ENCODE results near the gene EOLA2.
"Not testable (repeated sequence)": the region's sequence is repeated elsewhere in the genome, so short reads cannot be mapped to it uniquely, and the experiment has no call there.

Gene EOLA2

DNA sequence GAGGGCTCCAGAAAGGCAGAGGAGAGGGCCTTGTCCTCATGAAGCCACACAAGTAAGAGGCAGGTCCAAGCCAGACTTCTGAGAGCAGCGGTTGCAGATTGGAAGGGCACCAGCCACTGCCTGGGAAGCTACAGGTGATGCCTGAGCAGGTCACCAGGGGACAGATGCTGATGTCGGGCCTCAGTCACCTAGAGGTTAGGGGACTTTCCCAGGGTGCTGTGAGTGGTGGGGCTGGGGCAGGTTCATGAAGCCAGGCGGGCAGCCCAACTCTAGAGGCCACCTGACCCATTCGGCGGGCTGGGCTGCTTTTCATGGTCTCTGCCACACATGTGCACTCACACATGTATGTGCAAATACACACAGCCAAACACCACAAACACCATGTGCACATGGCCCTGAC, 5.3 kb downstream of the EOLA2 start:
- DNase-seq (ENCODE audit: low spot score): not testable (repeated sequence)

GRCh38 chrX:149932150-149932549, 6.1 kb downstream of the EOLA2 start:
- DNase-seq (ENCODE audit: low spot score): not testable (repeated sequence)

- DNase-seq (ENCODE audit: low spot score): not testable (repeated sequence)
Measured at GRCh38 chrX:149931355-149931754, 6.9 kb downstream of the EOLA2 start.

GRCh38 chrX:149929400-149929799, 8.9 kb downstream of the EOLA2 start, which contains the start of gene HSFX4:
TSS of gene HSFX4 (plus strand) at chrX:149929573. CDS start at chrX:149929645, 72 bp downstream.
- not testable (repeated sequence) for DNase-seq (ENCODE audit: low spot score)

DNA sequence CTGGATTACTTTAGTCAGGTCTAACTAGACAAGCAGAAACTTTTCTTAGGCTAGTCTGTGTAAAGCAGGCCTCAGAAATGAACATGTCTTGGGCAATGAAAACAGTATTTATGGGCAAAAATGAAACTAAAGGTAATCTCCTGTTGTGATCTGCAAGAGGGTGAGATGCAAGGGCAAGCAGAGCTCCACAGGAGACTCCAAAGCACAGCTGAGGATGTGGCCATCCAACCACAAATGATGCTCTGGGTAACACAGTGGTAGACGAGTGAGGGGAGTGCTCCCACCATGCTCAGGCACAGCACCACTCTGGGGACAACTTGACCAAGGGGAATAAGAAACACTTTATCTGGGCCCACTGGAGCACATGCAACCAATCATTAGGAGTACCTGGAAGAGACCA, 9.7 kb downstream of the EOLA2 start:
- not testable (repeated sequence) for DNase-seq (ENCODE audit: low spot score)

- DNase-seq (ENCODE audit: low spot score): not testable (repeated sequence)
Measured at GRCh38 chrX:149927964-149928258, 10.4 kb downstream of the EOLA2 start.

DNA sequence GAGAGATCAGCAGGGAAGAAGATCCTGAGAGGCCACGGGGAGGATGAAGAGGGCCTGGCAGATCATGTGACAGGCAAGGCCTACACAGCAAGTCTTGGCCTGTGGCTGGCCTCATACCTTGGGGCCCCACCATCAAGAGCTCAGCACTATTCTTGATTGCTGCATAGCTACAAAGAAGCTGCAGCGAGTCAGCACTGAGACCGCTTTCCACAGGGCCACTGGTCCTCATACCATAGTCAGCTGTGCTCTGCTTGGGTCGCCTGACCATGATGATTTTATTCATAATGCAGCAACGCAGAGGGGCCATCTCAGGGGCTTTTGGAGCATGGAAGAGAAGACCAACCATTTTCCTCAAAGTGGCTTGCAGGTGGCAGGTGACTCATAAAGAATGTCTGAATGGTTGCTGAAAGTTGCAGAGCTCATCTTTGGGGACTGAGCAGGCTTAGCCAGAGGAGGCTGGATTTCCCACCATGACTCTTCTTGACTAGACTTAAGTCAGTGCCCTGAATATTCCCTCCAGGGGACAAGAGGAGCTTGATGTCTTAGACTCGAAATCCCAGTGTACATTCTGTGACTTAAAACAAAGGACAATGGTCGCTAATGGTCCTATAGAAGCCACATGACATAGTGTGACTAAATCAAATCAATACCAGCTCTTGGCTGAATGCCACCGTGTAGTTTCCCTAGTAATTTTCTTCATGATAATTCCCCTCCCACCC, 10.9 kb downstream of the EOLA2 start:
- DNase-seq (ENCODE audit: low spot score): not testable (repeated sequence)

GRCh38 chrX:149924434-149924833, 13.9 kb downstream of the EOLA2 start:
- DNase-seq (ENCODE audit: low spot score): not testable (repeated sequence)

DNA sequence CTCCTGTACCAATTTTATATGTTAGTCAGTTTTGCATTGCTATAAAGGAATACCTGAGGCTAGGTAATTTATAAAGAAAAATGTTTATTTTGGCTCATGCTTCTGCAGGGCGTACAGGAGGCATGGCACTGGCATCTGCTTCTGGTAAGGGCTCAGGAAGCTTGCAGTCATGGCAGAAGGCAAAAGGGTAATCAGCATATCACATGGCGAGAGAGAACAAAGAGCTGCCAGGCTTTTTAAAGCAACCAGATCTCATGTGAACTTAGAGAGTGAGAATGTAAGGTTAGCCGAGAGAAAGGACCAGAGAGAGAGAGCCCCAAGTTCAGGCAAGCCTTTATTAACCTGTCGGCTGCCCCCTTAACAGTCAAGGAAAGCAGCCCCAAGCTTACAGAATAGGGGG, 14.5 kb downstream of the EOLA2 start:
- not testable (repeated sequence) for DNase-seq (ENCODE audit: low spot score)

- no peak for DNase-seq (ENCODE audit: low spot score)
Measured at GRCh38 chrX:149916745-149917392, 21.4 kb downstream of the EOLA2 start.

GRCh38 chrX:149910178-149910695, 28.1 kb downstream of the EOLA2 start:
- DNase-seq (ENCODE audit: low spot score): no peak

DNA sequence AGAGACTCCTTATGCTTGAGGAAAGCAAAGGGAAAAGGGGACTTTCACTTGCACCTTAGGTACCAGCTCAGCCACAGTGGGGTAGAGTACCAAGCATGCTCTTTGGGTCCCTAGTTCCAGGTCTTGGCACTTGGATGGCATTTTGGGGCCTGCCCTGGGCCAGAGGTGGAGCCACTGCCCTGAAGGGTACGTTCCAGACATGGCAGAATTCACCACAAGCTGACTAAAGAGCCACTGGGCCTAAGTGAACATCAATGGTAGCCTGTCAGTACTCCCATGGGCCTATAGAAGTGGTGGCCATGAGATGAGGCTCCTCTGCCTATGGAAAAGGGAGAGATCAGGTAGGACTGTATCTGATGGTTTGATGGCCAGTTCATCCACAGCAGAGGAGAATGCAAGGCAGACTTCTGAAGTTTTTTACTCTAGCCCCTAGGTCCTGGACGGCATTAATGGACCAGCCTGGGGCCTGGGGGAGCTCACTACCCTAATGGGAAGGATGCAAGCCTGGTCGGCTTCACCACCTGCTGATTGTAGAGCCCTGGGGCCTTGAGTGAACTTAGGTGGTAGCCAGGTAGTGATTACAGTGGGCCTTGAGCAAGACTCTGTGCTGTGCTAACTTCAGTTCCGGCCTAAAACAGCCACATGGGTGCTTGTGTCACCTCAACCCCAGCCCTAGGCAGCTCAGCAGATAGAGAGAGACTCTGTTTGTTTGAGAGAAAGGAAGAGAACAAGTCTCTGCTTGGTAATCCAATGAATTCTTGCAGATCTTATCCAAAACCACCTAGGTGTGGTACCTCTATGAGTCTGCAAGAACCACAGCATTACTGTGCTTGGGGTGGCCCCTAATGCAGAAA, 28.7 kb downstream of the EOLA2 start:
- DNase-seq (ENCODE audit: low spot score): no peak

GRCh38 chrX:149908727-149909126, 29.6 kb downstream of the EOLA2 start:
- DNase-seq (ENCODE audit: low spot score): no peak

DNA sequence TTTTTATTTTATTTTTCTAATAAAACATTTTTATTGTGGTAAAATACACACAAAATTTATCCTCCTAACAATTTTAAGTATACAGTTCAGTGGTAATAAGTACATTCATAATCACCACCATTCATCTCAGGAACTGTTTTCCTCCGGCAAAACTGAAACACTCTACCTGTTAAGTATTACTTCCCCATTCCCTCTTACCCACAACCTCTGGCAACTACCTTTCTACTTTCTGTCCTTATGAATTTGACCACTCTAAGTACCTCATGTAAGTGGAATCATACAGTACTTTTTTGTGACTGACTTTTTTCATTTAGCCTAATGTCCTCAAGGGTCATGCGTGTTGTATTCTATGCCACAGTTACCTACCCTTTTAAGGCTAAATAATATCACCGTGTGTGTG, 30.0 kb downstream of the EOLA2 start:
- DNase-seq (ENCODE audit: low spot score): no peak

DNA sequence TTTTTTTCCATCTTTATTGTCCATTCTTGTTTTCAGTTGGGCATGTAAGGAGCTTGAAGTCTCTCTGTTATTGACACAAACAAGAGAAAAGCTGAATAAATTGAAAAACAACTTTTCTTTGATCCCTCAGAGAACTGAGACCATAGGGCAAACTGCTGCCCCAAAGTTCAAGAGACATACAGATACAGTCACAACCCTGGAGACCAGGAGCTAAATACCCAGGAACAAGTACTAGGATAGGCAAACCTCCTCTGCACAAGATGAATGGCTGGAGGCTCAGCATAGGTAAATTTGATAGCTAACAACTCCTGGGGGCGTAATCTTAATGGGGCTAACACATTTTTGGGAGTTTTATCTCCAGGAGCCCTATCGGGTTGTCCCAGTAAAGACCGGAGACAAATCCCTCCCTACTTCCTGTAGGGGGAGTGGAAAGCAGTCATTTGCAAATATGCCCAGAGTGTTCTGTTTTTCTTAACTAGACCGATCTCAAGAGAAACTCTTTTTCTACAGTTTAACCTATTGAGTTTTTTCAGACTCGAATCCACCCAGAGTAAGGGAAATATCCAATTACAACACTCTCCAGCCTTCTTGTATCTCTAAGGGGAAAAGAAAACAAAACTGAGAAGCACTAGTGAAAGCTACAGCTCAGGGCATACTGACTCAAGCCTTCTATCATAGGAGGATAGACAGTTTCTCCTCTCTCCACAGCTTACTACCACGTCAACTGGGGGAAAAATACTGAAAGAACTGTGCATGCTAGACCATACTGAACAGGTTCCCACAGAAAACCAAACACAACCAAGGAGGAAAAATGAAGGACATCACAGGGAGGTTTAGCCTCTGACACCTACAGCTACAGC, 34.2 kb downstream of the EOLA2 start:
- DNase-seq (ENCODE audit: low spot score): no peak

- DNase-seq (ENCODE audit: low spot score): no peak
Measured at GRCh38 chrX:149898554-149898953, 39.7 kb downstream of the EOLA2 start.

- not testable (repeated sequence) for DNase-seq (ENCODE audit: low spot score)
Measured at GRCh38 chrX:149890828-149891227, 47.5 kb downstream of the EOLA2 start.

Measured in ecto neural progenitor cell (in vitro differentiated cells).